Lower leg skin (tissue), 4 donors: ENCODE results near the gene PTPRO. TPM values are rescaled to one million over a fixed set of nuclear protein-coding genes. Genes with fewer than 3 reads are reported as not detected.

Experiments used
- DNase-seq, 2 donors: peaks; one replicate each; pipeline ENCODE4 v3.0.0-alpha.2; 2019; ENCODE audit warnings: low spot score in 2 of 2
- H3K4me3 ChIP-seq: fragments of 200-600 bp; sonication (generic); 2 replicates; pipeline ENCODE4 v1.5.1; 2017; ENCODE audit warnings: mild to moderate bottlenecking, low read depth; ENCODE audit not compliant: poor library complexity, severe bottlenecking
- POLR2A ChIP-seq, 2 donors: fragments of 450-650 bp; IDR thresholded peaks; one replicate each; pipeline ENCODE4 v1.6.1; 2016 to 2017; ENCODE audit warnings: antibody characterized with exemption in 2 of 2, mild to moderate bottlenecking in 1 of 2, moderate library complexity in 1 of 2
- WGBS, 2 donors: methylation state at CpG; one replicate each; pipeline ENCODE4 v1.1.5; 2018; 5-methylcytosine and 5-hydroxymethylcytosine counted together
- intact Hi-C: fragments of 100-400 bp; cut with DNase I; formaldehyde crosslinking; loops from one replicate; pipeline ENCODE4 v1.15.0; 2023; ENCODE audit warnings: low total_unique reads
- total RNA-seq, 4 donors: library from RNA; depleted of rRNA; stranded (reverse); fragments of >200 nt; gene quantifications; one replicate each; pipeline ENCODE4 v1.1.0, GENCODE V29; 2016
- TF ChIP-seq, protein P1 (sequence below), 3 donors: fragments of 450-650 bp; IDR thresholded peaks; one replicate each; pipeline ENCODE4 v1.5.1; 2016; ENCODE audit warnings: antibody characterized with exemption in 3 of 3, mild to moderate bottlenecking in 3 of 3, moderate library complexity in 2 of 3

Gene PTPRO
- total RNA-seq, 4 donors from 2014 or later, result 0.29 to 0.91 (median 0.34) TPM; not detected in 1

DNA sequence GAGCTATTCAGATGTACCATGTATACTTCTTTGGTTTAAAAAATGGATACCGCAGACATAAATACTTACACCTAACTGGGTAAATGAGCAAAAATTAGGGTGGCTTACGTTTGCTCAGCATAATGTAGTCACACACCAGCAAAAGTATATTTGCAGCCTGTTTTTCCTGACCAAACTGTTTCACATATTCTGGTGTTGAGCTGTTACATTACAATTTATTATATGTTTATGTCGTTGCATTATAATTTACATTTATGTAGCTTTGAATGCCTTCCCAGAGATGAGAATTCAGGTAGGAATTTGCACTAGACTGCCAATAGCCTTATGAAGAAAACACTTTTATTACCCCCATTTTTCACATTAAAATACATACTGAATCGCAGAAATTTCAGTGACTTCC, 183.3 kb downstream of the PTPRO start:
- intact Hi-C loops, result no loop called here
- H3K4me3 ChIP-seq, result no peak overlapping the region
- WGBS, 2 donors, result 78 to 83% methylated on average over 4 of the region's 4 CpGs
- TF ChIP-seq, protein P1, sequence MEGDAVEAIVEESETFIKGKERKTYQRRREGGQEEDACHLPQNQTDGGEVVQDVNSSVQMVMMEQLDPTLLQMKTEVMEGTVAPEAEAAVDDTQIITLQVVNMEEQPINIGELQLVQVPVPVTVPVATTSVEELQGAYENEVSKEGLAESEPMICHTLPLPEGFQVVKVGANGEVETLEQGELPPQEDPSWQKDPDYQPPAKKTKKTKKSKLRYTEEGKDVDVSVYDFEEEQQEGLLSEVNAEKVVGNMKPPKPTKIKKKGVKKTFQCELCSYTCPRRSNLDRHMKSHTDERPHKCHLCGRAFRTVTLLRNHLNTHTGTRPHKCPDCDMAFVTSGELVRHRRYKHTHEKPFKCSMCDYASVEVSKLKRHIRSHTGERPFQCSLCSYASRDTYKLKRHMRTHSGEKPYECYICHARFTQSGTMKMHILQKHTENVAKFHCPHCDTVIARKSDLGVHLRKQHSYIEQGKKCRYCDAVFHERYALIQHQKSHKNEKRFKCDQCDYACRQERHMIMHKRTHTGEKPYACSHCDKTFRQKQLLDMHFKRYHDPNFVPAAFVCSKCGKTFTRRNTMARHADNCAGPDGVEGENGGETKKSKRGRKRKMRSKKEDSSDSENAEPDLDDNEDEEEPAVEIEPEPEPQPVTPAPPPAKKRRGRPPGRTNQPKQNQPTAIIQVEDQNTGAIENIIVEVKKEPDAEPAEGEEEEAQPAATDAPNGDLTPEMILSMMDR (IDR thresholded peaks at IDR 0.05), result no peak
- no peak for TF ChIP-seq POLR2A (IDR thresholded peaks at IDR 0.05)
- no peak for DNase-seq

DNA sequence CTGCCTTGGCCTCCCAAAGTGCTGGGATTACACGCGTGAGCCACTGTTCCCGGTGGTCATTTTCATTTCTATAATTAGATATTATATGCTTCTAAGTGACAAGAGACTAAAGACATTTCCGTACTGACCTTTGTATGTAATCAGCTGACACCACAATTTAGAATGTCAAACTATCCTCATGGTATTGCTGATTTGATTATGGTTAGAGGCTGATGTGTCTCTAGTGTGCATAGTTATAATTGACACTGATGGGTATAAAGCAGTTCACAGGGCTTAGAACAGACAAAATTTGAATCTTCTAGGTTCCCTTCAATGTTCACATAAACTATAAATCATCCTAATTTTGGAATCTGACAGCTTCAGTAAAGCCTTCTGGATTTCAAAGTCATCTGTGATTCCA, 192.7 kb downstream of the PTPRO start:
- intact Hi-C loops, result no loop called here
- no peak for TF ChIP-seq POLR2A (IDR thresholded peaks at IDR 0.05)
- TF ChIP-seq, protein P1 (IDR thresholded peaks at IDR 0.05), result no peak
- DNase-seq, result no peak
- no peak overlapping the region for H3K4me3 ChIP-seq
- WGBS, 2 donors, result 59 to 72% methylated on average over 4 of the region's 4 CpGs

DNA sequence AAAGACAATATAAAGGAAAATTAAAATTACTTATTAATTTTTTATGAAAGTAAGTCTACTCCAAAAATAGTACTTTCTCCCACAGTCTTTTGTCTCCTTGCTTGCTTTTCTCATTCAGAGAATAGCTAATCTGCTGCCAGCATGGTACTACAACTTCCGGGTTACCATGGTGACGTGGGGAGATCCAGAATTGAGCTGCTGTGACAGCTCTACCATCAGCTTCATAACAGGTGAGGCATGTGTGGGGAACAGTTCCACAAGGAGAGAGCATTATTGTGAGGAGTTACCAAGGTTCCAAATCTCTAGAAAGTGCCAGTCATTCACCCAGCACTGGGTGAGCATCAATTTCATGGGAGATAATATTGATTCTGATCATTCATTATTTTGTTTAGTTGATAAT, 197.8 kb downstream of the PTPRO start:
- TF ChIP-seq, protein P1 (IDR thresholded peaks at IDR 0.05), result no peak
- TF ChIP-seq POLR2A (IDR thresholded peaks at IDR 0.05), result no peak
- no peak overlapping the region for H3K4me3 ChIP-seq
- intact Hi-C loops, result loop anchor here (5.0 kb wide), 1 partner anchor 243 kb away; no protein-coding TSS in a partner anchor
- DNase-seq, result no peak
- WGBS, 2 donors, result 68 to 70% methylated on average over 2 of the region's 2 CpGs

DNA sequence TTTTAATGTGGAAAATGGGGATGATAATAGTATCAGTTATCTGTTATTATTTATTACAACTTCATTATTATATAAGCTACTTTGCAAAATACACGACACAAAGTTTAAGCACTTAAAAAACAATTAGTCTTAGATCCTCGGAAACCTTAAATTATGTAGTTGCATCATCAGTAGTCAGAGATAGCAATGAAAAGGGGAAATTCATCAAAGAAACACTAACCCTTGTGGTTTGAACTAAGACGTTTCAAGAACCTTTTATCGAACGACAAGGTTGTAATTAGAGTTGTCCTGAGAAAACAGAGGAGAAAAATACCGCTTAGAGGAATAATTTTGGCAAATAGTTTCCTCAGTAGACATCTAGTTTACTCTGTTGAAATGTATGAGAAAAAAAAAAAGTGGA, 198.5 kb downstream of the PTPRO start:
- WGBS, 2 donors, result 37 to 52% methylated on average over 6 of the region's 6 CpGs
- no peak for TF ChIP-seq POLR2A (IDR thresholded peaks at IDR 0.05)
- TF ChIP-seq, protein P1 (IDR thresholded peaks at IDR 0.05), result no peak
- no peak overlapping the region for H3K4me3 ChIP-seq
- intact Hi-C loops, result loop anchor here (5.0 kb wide), 1 partner anchor 244 kb away; no protein-coding TSS in a partner anchor
- DNase-seq, result no peak

DNA sequence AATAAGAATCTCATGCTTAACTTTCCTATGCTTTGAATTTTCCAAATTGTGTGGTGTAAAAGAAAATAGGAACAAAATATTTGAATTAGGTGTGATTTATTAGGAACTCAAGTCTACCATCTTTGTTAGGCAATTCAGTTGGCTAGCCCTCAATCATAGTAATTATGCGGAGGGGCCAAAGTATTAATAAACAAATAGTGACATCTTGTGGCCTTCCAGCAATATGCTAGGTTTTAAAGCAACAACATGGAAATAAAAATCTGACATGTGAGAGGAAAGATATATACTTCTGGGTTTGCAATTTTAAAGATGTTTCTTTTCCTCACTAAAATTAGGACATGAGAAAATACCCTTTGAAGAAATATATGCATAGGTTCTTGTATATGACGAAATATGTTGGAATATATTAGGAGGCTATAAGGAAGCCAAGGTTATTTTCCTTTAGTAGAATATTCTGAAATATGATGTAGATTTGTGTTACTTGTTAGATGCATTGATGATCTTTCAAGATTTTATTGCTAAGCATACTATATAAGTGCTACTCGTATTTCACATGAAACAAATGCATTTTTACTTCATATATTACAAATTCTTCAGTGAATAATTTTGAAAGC, 200.4 kb downstream of the PTPRO start:
- no peak for DNase-seq
- TF ChIP-seq POLR2A (IDR thresholded peaks at IDR 0.05), result no peak
- TF ChIP-seq, protein P1 (IDR thresholded peaks at IDR 0.05), result no peak
- intact Hi-C loops, result loop anchor here (5.0 kb wide), 1 partner anchor 245 kb away; no protein-coding TSS in a partner anchor
- no peak overlapping the region for H3K4me3 ChIP-seq
- 28 to 32% methylated on average over 3 of the region's 3 CpGs for WGBS, 2 donors

DNA sequence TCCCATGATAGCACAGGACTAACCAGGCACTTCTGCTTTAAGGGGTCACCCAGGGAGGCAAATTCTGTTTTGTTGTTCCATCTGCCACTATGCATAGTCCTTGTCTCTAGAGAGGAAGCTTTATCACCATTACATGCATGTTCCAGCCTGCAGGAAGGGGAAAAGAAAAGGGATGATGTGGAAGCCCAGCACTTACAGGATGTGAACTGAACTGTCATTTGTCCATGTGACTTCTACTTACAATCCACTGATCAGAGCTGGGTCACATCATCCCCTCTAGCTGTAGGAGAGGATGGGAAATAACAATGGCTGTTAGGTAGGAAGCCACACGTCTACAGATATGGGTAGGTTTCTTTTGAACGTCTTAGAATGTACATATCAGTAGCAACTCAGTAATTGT, 203.1 kb downstream of the PTPRO start:
- TF ChIP-seq, protein P1 (IDR thresholded peaks at IDR 0.05), result no peak
- TF ChIP-seq POLR2A (IDR thresholded peaks at IDR 0.05), result no peak
- intact Hi-C loops, result no loop called here
- WGBS, 2 donors, result 46 to 60% methylated on average over 2 of the region's 2 CpGs
- no peak overlapping the region for H3K4me3 ChIP-seq
- no peak for DNase-seq
